ENCODE data around the gene NPY. TPM values are rescaled to one million over a fixed set of nuclear protein-coding genes. Genes with fewer than 3 reads are reported as not detected.

NPY gene
- total RNA-seq, 1 donor from 2014 or later, result 169 TPM

- no peak for DNase-seq (ENCODE audit: extremely low spot score in 2 of 2)
- no peak for TF ChIP-seq CTCF (IDR thresholded peaks at IDR 0.05)
- no peak for TF ChIP-seq POLR2A (IDR thresholded peaks at IDR 0.05)
- TF ChIP-seq POLR2AphosphoS5 (IDR thresholded peaks at IDR 0.05; ENCODE audit: insufficient read depth in 1 of 2, low read depth in 1 of 2), result no peak
- H3K4me3 ChIP-seq, result no peak overlapping the region
- H3K27me3 ChIP-seq, result no peaks in the 10 kb centered on the region
- intact Hi-C loops (cut with DNase I), result no loop called here
- no peak overlapping the region for H3K27ac ChIP-seq
- no peaks in the 10 kb centered on the region for H3K4me1 ChIP-seq
- H3K36me3 ChIP-seq, result no peaks in the 10 kb centered on the region
- H3K9me3 ChIP-seq, result no peaks in the 10 kb centered on the region
Measured at GRCh38 chr7:24323961-24324480, 40.0 kb downstream of the NPY start.

DNA sequence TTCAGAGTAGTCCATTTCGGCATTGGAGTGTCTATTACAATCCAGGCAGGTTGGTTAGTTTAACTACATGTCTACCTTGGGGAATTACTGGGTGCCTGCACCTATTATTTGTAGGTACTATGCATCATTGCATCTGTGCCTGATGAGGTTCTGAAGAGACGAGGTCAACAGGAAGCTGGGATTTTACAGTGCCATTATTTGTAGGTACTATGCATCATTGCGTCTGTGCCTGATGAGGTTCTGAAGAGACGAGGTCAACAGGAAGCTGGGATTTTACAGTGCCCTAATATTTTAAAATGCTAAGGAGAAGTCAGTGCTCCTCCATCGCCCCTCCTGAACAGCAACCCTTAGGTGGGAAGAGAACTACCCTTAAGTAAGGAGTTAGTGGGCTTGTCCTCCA, 41.7 kb downstream of the NPY start:
- intact Hi-C loops (cut with DNase I), result no loop called here
- Histone ChIP-seq H3K4me1 (no peaks in the 10 kb centered on the region), H3K4me3 (no peak overlapping the region), H3K36me3 (no peaks in the 10 kb centered on the region), H3K27me3 (no peaks in the 10 kb centered on the region), H3K27ac (no peak overlapping the region), H3K9me3 (no peaks in the 10 kb centered on the region)
- DNase-seq (ENCODE audit: extremely low spot score in 2 of 2), result no peak
- TF ChIP-seq CTCF (IDR thresholded peaks at IDR 0.05) (no peak), POLR2A (IDR thresholded peaks at IDR 0.05) (no peak), POLR2AphosphoS5 (IDR thresholded peaks at IDR 0.05; ENCODE audit: insufficient read depth in 1 of 2, low read depth in 1 of 2) (no peak)

- Histone ChIP-seq H3K27ac (no peak overlapping the region), H3K36me3 (no peaks in the 10 kb centered on the region), H3K4me3 (no peak overlapping the region), H3K27me3 (no peaks in the 10 kb centered on the region), H3K4me1 (no peaks in the 10 kb centered on the region), H3K9me3 (no peaks in the 10 kb centered on the region)
- DNase-seq (ENCODE audit: extremely low spot score in 2 of 2), result no peak
- no peak for TF ChIP-seq CTCF (IDR thresholded peaks at IDR 0.05)
- intact Hi-C loops (cut with DNase I), result no loop called here
Measured at GRCh38 chr7:24328050-24328449, 44.1 kb downstream of the NPY start.

GRCh38 chr7:24328894-24329293, 44.9 kb downstream of the NPY start:
- H3K36me3 ChIP-seq, result no peaks in the 10 kb centered on the region
- no peaks in the 10 kb centered on the region for H3K9me3 ChIP-seq
- intact Hi-C loops (cut with DNase I), result no loop called here
- H3K4me3 ChIP-seq, result no peak overlapping the region
- TF ChIP-seq POLR2AphosphoS5 (IDR thresholded peaks at IDR 0.05; ENCODE audit: insufficient read depth in 1 of 2, low read depth in 1 of 2), result no peak
- no peak for TF ChIP-seq POLR2A (IDR thresholded peaks at IDR 0.05)
- TF ChIP-seq CTCF (IDR thresholded peaks at IDR 0.05), result no peak
- no peaks in the 10 kb centered on the region for H3K27me3 ChIP-seq
- no peak for DNase-seq (ENCODE audit: extremely low spot score in 2 of 2)
- H3K4me1 ChIP-seq, result no peaks in the 10 kb centered on the region
- no peak overlapping the region for H3K27ac ChIP-seq

- Histone ChIP-seq H3K4me3 (no peak overlapping the region), H3K27ac (no peak overlapping the region), H3K9me3 (no peaks in the 10 kb centered on the region), H3K27me3 (no peaks in the 10 kb centered on the region), H3K36me3 (no peaks in the 10 kb centered on the region), H3K4me1 (no peaks in the 10 kb centered on the region)
- DNase-seq (ENCODE audit: extremely low spot score in 2 of 2), result no peak
- no peak for TF ChIP-seq POLR2AphosphoS5 (IDR thresholded peaks at IDR 0.05; ENCODE audit: insufficient read depth in 1 of 2, low read depth in 1 of 2)
- no peak for TF ChIP-seq CTCF (IDR thresholded peaks at IDR 0.05)
- TF ChIP-seq POLR2A (IDR thresholded peaks at IDR 0.05), result no peak
- intact Hi-C loops (cut with DNase I), result no loop called here
Measured at GRCh38 chr7:24334012-24334411, 50.0 kb downstream of the NPY start.
